Measurements from ENCODE around the gene SELENOW. TPM values are rescaled to one million over a fixed set of nuclear protein-coding genes. Genes with fewer than 3 reads are reported as not detected.
"Not testable (repeated sequence)": the region's sequence is repeated elsewhere in the genome, so short reads cannot be mapped to it uniquely, and the experiment has no call there.

The SELENOW gene
- total and polyA plus RNA-seq, 7 donors, result 329 to 3,138 (median 1,579) TPM

DNA sequence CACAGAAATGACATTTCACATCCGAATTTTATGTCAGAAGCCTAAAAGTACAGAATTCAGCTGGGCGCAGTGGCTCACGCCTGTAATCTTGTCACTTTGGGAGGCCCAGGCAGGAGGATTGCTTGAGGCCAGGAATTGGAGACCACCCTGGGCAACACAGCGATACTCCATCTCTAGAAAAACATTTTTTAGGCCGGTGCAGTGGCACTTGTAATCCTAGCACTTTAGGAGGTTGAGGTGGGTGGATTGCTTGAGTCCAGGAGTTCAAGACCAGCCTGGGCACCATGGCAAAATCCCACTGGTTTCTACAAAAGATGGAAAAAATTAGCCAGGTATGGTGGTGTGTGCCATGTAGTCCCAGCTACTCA is 17.9 kb upstream of the SELENOW start:
- DNase-seq, result no peak
- no peak for TF ChIP-seq EP300 (IDR thresholded peaks at IDR 0.05)
- no peak for TF ChIP-seq POLR2AphosphoS5 (IDR thresholded peaks at IDR 0.05)
- TF ChIP-seq POLR2A (IDR thresholded peaks at IDR 0.05), result no peak
- TF ChIP-seq, protein P1, sequence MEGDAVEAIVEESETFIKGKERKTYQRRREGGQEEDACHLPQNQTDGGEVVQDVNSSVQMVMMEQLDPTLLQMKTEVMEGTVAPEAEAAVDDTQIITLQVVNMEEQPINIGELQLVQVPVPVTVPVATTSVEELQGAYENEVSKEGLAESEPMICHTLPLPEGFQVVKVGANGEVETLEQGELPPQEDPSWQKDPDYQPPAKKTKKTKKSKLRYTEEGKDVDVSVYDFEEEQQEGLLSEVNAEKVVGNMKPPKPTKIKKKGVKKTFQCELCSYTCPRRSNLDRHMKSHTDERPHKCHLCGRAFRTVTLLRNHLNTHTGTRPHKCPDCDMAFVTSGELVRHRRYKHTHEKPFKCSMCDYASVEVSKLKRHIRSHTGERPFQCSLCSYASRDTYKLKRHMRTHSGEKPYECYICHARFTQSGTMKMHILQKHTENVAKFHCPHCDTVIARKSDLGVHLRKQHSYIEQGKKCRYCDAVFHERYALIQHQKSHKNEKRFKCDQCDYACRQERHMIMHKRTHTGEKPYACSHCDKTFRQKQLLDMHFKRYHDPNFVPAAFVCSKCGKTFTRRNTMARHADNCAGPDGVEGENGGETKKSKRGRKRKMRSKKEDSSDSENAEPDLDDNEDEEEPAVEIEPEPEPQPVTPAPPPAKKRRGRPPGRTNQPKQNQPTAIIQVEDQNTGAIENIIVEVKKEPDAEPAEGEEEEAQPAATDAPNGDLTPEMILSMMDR (IDR thresholded peaks at IDR 0.05), result no peak
- no peak overlapping the region for H3K4me3 ChIP-seq
- H3K36me3 ChIP-seq, result peaks cover 19 to 43% (median 29%) of the 10 kb centered on the region in 4 donors
- no peak overlapping the region for H3K27ac ChIP-seq
- 77 to 94% methylated on average over 5 of the region's 5 CpGs for WGBS, 2 donors
- intact Hi-C loops (cut with DNase I), result no loop called here
- peaks cover 0 to under 1% (median under 1%) of the 10 kb centered on the region in 4 donors for H3K4me1 ChIP-seq
- no peaks in the 10 kb centered on the region for H3K9me3 ChIP-seq
- H3K27me3 ChIP-seq, result no peaks in the 10 kb centered on the region

DNA sequence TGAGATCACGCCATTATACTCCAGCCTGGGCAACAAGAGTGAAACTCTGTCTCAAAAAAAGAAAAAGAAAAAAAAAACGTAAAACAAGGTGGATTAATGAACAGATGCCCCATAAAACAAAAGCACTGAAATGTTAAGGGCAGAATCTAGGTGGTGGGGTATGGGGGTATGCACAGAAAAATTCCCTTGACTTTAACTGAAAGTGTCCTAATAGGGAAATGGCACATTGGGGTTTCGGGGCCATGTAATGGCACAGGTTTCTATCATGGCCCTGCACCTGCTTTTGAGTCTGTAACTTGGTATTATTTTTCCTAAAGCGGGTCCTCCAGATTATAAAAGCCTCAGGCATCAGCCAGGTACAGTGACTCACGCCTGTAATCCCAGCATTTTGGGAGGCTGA is 16.9 kb upstream of the SELENOW start:
- H3K4me3 ChIP-seq, result no peak overlapping the region
- no peaks in the 10 kb centered on the region for H3K27me3 ChIP-seq
- H3K36me3 ChIP-seq, result peaks cover 10 to 34% (median 19%) of the 10 kb centered on the region in 4 donors
- DNase-seq, result no peak
- no peak overlapping the region for H3K27ac ChIP-seq
- no peaks in the 10 kb centered on the region for H3K9me3 ChIP-seq
- no peak for TF ChIP-seq POLR2A (IDR thresholded peaks at IDR 0.05)
- TF ChIP-seq POLR2AphosphoS5 (IDR thresholded peaks at IDR 0.05), result no peak
- no peak for TF ChIP-seq EP300 (IDR thresholded peaks at IDR 0.05)
- TF ChIP-seq, protein P1 (IDR thresholded peaks at IDR 0.05), result no peak
- peaks cover 0 to 7% (median 3%) of the 10 kb centered on the region in 4 donors for H3K4me1 ChIP-seq
- intact Hi-C loops (cut with DNase I), result no loop called here
- 64 to 84% methylated on average over 5 of the region's 5 CpGs for WGBS, 2 donors

DNA sequence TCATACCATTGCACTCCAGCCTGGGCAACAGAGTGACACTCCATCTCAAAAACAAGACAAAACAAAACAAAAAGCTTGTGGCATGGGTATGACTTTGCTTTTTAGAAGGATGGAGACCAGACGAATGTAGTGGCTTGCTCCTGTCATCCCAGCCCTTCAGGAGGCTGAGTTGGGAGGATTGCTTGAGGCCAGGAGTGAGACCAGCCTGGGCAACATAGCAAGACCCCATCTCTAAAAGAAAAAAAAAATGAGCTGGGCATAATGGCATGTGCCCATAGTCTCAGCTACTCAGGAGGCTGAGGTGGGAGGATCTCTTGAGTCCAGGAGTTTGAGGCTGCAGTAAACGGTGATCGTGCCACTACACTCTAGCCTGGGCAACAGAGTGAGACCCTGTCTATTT is 16.4 kb upstream of the SELENOW start:
- Histone ChIP-seq H3K4me1 (peaks cover 0 to 7% (median 3%) of the 10 kb centered on the region in 4 donors), H3K27ac (no peak overlapping the region), H3K4me3 (no peak overlapping the region), H3K27me3 (no peaks in the 10 kb centered on the region), H3K36me3 (peaks cover 6 to 28% (median 15%) of the 10 kb centered on the region in 4 donors), H3K9me3 (no peaks in the 10 kb centered on the region)
- intact Hi-C loops (cut with DNase I), result no loop called here
- TF ChIP-seq POLR2AphosphoS5 (IDR thresholded peaks at IDR 0.05), result peak in 1 of 4 donors; percentile 5
- TF ChIP-seq, protein P1 (IDR thresholded peaks at IDR 0.05), result no peak
- 60 to 87% methylated on average over 3 of the region's 3 CpGs for WGBS, 2 donors
- DNase-seq, result no peak

DNA sequence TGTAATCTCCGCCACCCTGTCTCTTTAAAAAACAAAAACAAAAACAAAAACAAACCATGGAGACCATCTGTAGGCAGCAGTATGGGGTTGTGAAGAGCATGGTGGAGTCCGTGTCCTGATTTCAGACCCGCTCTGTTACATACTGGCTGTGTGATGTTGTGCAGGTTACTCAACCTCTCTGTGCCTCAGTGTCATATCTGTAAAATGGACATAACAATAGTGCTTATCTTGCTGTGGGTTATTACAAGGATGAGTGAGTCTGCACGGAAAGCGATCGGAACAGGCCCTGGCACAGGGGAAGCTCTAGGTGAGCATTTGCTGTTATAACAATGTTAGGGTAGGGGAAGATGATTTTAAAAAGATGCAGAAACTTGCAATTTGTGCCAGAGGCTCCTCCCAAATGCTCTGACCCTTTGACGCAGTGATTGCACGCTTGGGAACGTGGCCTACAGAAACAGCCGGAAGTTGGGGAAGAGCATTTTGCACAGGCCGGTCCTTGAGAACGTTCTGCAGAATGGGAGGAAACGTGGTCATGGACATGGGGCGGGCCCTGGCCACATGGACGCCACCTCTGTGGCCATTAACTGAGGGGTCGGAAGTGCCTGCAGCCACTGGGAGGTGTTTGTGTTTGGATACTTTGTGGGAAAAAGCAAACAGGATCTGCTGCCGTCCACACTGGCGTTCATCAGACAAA is 15.7 kb upstream of the SELENOW start:
- peaks cover 0 to 22% (median 8%) of the 10 kb centered on the region in 4 donors for H3K36me3 ChIP-seq
- TF ChIP-seq EP300 (IDR thresholded peaks at IDR 0.05), result no peak
- peak in 1 of 4 donors; percentile 38 for TF ChIP-seq POLR2AphosphoS5 (IDR thresholded peaks at IDR 0.05)
- DNase-seq, result no peak
- H3K27ac ChIP-seq, result no peak overlapping the region
- H3K4me3 ChIP-seq, result no peak overlapping the region
- H3K27me3 ChIP-seq, result no peaks in the 10 kb centered on the region
- WGBS, 2 donors, result 77 to 85% methylated on average over 18 of the region's 18 CpGs
- intact Hi-C loops (cut with DNase I), result no loop called here
- peaks cover 0 to 7% (median 3%) of the 10 kb centered on the region in 4 donors for H3K4me1 ChIP-seq
- no peaks in the 10 kb centered on the region for H3K9me3 ChIP-seq

DNA sequence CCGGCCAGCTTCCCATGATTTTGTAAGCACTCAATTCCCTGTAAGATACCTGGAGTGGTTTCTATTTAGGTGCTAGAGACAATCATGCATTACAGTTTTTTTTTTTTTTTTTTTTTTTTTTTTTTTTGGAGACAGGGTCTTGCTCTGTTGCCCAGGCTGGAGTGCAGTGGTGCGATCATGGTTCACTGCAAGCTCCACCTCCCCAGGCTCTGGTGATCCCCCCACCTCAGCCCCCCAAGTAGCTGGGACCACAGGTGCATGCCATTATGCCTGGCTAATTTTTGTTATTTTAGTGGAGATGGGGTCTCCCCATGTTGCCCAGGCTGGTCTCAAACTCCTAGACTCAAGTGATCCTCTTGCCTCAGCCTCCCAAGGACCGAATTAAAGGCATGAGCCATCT is 13.8 kb upstream of the SELENOW start:
- not testable (repeated sequence) for H3K27me3 ChIP-seq, H3K9me3 ChIP-seq, H3K4me3 ChIP-seq, H3K27ac ChIP-seq, H3K4me1 ChIP-seq, DNase-seq, H3K36me3 ChIP-seq
- intact Hi-C loops (cut with DNase I), result loop anchor here (5.0 kb wide), 1 partner anchor 98 kb away; no protein-coding TSS in a partner anchor
- 63 to 88% methylated on average over 3 of the region's 3 CpGs for WGBS, 2 donors
